CD4-positive, alpha-beta T cell (primary cell): ENCODE results near the gene F12. TPM values are rescaled to one million over a fixed set of nuclear protein-coding genes. Genes with fewer than 3 reads are reported as not detected.

Source experiments
- ATAC-seq: fragments of 200-7000 bp; cut with Tn5 transposase; one replicate; pipeline ENCODE4 v1.10.0; 2022; ENCODE audit warnings: mild to moderate bottlenecking; ENCODE audit not compliant: poor library complexity
- CTCF ChIA-PET: fragments of 350-600 bp; sonication (Branson Sonifier 250); formaldehyde crosslinking; loops from one replicate; lab custom pipeline; 2021; ENCODE audit warnings: antibody characterized with exemption, inconsistent platforms; lab: Charles Lee
- POLR2A ChIA-PET: fragments of 350-600 bp; sonication (Branson Sonifier 250); formaldehyde crosslinking; loops from one replicate; lab custom pipeline; 2021; ENCODE audit warnings: antibody characterized with exemption, inconsistent platforms; lab: Charles Lee
- DNase-seq, 14 experiments: peaks; one replicate each; pipeline ENCODE4 v3.0.0-alpha.2; 2013 to 2020; ENCODE audit warnings: mixed read lengths in 2 of 14
- H3K27ac ChIP-seq, 2 donors: one replicate each; pipeline versions ENCODE4 v1.5.1 to v1.7.0; 2013; ENCODE audit warnings: low read length in 2 of 2, low read depth in 1 of 2, mild to moderate bottlenecking in 1 of 2
- H3K27me3 ChIP-seq, 2 experiments: 1 replicate in 1 of 2; 2 replicates in 1 of 2; pipeline versions ENCODE4 v1.6.1 to v1.7.0; 2013; ENCODE audit warnings: low read length in 2 of 2, control low read depth in 1 of 2, mild to moderate bottlenecking in 1 of 2, moderate library complexity in 1 of 2; ENCODE audit not compliant: insufficient read depth in 2 of 2, control insufficient read depth in 1 of 2
- H3K36me3 ChIP-seq: one replicate; pipeline ENCODE4 v1.6.1; 2013; ENCODE audit warnings: low read length, control low read depth; ENCODE audit not compliant: insufficient read depth
- H3K4me1 ChIP-seq: one replicate; pipeline ENCODE4 v1.6.1; 2013; ENCODE audit warnings: low read length, control low read depth; ENCODE audit not compliant: insufficient read depth
- H3K4me3 ChIP-seq: one replicate; pipeline ENCODE4 v1.5.1; 2013; ENCODE audit warnings: mild to moderate bottlenecking, low read length, moderate library complexity
- H3K9me3 ChIP-seq, 2 experiments: 1 replicate in 1 of 2; 2 replicates in 1 of 2; pipeline versions ENCODE4 v1.6.1 to v1.7.0; 2013; ENCODE audit warnings: low read length in 2 of 2, mild to moderate bottlenecking in 2 of 2, control low read depth in 1 of 2, moderate library complexity in 1 of 2; ENCODE audit not compliant: control insufficient read depth in 1 of 2, insufficient read depth in 1 of 2
- H3K27ac Mint-ChIP-seq: one replicate; pipeline ENCODE4 v1.8.0; 2020; ENCODE audit warnings: mixed read lengths
- H3K27me3 Mint-ChIP-seq: one replicate; pipeline ENCODE4 v1.8.0; 2021; ENCODE audit warnings: mixed read lengths
- H3K36me3 Mint-ChIP-seq: one replicate; pipeline ENCODE4 v1.8.0; 2021; ENCODE audit warnings: low read depth, mixed read lengths
- H3K4me1 Mint-ChIP-seq: one replicate; pipeline ENCODE4 v1.8.0; 2021; ENCODE audit warnings: low read depth, mixed read lengths
- H3K4me3 Mint-ChIP-seq: one replicate; pipeline ENCODE4 v1.8.0; 2020; ENCODE audit warnings: mild to moderate bottlenecking, mixed read lengths
- H3K9me3 Mint-ChIP-seq: one replicate; pipeline ENCODE4 v1.8.0; 2020; ENCODE audit warnings: mixed read lengths
- intact Hi-C, 2 experiments: fragments of 100-400 bp; cut with DNase I in 1 of 2; cut with micrococcal nuclease in 1 of 2; formaldehyde crosslinking; loops; one replicate each; pipeline versions ENCODE4 v1.15.1 to v1.9.0; 2023 to 2025; cut with DNase I, micrococcal nuclease
- total RNA-seq, 174 experiments: library from RNA in 2 of 174; stranded (reverse) in 2 of 174; gene quantifications; one replicate each; pipeline ENCODE4 v1.2.3 and lab custom pipeline; 2021 to 2026
- TF ChIP-seq, protein P1 (sequence below): fragments of 200-600 bp; IDR thresholded peaks from one replicate; pipeline ENCODE4 v1.8.0; 2022; ENCODE audit warnings: antibody characterized with exemption, mild to moderate bottlenecking

The F12 gene
- total RNA-seq, 2 experiments from 2014 or later: 0.20 to 0.60 TPM

DNA sequence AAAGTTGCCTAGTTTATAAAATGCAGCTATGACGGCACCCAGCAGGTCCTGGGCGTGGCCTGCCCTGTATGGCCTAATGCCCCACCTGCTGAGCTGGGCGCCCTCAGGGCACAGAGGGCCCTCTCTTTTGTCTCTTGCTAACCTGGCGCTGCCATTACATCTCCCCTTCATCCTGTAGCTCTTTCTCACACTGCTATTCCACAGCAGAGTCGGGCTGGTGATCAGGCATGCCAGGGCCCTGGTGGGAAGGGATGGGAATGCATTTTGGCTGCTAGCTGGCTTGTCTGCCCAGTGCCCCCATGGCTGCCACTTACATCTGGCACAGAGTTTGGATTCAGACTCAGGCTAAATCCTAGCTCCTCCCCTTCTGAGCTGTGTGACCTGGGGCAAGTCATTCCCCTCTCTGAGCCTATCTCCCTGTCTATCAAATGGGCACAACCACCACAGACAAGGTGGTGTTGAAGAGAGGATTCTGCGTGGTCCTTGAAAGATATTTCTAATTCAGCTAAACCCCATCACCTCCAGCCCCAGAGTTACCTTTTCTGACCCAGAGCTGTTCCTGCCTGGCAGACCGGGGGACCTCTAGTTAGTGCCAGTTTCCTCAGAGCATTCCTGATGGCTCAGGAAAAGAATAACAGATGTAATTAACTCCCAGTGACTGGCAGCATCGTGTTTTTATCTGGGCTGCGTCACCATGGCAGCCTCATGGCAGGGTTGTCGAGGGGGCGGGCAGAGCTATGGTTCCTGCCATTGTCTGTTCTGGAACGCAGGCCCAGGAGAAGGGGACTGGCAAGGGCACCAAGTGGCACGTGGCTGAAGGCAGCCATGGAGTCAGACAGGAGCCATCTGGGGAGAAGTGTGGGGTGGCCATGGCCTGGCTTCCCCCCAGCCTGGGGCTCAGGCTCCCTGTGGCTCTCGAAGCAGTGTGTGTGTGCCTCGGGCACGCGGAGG, 43.6 kb upstream of the F12 start:
- POLR2A ChIA-PET: interaction anchor here (0.6 to 14.1 kb wide), 7 partner anchors 9 to 697 kb away, joined by 3 to 435 read pairs (median 75); partner anchors contain the start of genes F12, GRK6, PFN3 and PRR7
- H3K36me3 Mint-ChIP-seq: peaks cover 8% of the 10 kb centered on the region
- H3K4me3 Mint-ChIP-seq: peak overlapping the region; percentile 89
- no peaks in the 10 kb centered on the region for H3K9me3 ChIP-seq
- H3K27ac Mint-ChIP-seq: peak overlapping the region; percentile 90
- H3K4me1 ChIP-seq: peaks cover 61% of the 10 kb centered on the region
- H3K36me3 ChIP-seq: no peaks in the 10 kb centered on the region
- H3K9me3 Mint-ChIP-seq: no peaks in the 10 kb centered on the region
- no peaks in the 10 kb centered on the region for H3K27me3 Mint-ChIP-seq
- CTCF ChIA-PET: interaction anchor here (2.8 to 16.6 kb wide), 4 partner anchors 9 to 61 kb away, joined by 61 to 352 read pairs (median 98); partner anchors contain the start of genes F12, GRK6, PFN3 and PRR7
- H3K4me1 Mint-ChIP-seq: peaks cover 53% of the 10 kb centered on the region
- H3K27me3 ChIP-seq: no peaks in the 10 kb centered on the region
- H3K4me3 ChIP-seq: no peak overlapping the region
- TF ChIP-seq, protein P1, sequence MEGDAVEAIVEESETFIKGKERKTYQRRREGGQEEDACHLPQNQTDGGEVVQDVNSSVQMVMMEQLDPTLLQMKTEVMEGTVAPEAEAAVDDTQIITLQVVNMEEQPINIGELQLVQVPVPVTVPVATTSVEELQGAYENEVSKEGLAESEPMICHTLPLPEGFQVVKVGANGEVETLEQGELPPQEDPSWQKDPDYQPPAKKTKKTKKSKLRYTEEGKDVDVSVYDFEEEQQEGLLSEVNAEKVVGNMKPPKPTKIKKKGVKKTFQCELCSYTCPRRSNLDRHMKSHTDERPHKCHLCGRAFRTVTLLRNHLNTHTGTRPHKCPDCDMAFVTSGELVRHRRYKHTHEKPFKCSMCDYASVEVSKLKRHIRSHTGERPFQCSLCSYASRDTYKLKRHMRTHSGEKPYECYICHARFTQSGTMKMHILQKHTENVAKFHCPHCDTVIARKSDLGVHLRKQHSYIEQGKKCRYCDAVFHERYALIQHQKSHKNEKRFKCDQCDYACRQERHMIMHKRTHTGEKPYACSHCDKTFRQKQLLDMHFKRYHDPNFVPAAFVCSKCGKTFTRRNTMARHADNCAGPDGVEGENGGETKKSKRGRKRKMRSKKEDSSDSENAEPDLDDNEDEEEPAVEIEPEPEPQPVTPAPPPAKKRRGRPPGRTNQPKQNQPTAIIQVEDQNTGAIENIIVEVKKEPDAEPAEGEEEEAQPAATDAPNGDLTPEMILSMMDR: no peak
- no peak for ATAC-seq
- peak in 1 of 14 experiments; percentile 33 for DNase-seq
- H3K27ac ChIP-seq: no peak overlapping the region
- intact Hi-C loops: no loop called here

- no peaks in the 10 kb centered on the region for H3K36me3 ChIP-seq
- ChIA-PET POLR2A (interaction anchor here (1.0 to 15.3 kb wide), 6 partner anchors 11 to 60 kb away, joined by 3 to 661 read pairs (median 110); partner anchors contain the start of genes F12, GRK6, PDLIM7 and PFN3), CTCF (interaction anchor here (16.6 kb wide), 1 partner anchor 46 kb away, joined by 352 read pairs; the partner anchor contains the start of genes F12 and PFN3)
- intact Hi-C loops: no loop called here
- DNase-seq (no peak), ATAC-seq (no peak)
- Mint-ChIP-seq H3K4me1 (peaks cover 50% of the 10 kb centered on the region), H3K9me3 (no peaks in the 10 kb centered on the region), H3K36me3 (peaks cover 5% of the 10 kb centered on the region), H3K4me3 (peak overlapping the region; percentile 51), H3K27ac (peak overlapping the region; percentile 71), H3K27me3 (no peaks in the 10 kb centered on the region)
- TF ChIP-seq, protein P1: no peak
- no peaks in the 10 kb centered on the region for H3K9me3 ChIP-seq
- peaks cover 59% of the 10 kb centered on the region for H3K4me1 ChIP-seq
- no peak overlapping the region for H3K4me3 ChIP-seq
- H3K27me3 ChIP-seq: no peaks in the 10 kb centered on the region
- no peak overlapping the region for H3K27ac ChIP-seq
Observed at GRCh38 chr5:177450667-177451424, 41.5 kb upstream of the F12 start.
